ENCODE data around the gene MBNL1.
A peak's percentile ranks its signal among the peaks of the same experiment; 100 is the strongest.
"Not testable (repeated sequence)": the region's sequence is repeated elsewhere in the genome, so short reads cannot be mapped to it uniquely, and the experiment has no call there.

The MBNL1 gene

DNA sequence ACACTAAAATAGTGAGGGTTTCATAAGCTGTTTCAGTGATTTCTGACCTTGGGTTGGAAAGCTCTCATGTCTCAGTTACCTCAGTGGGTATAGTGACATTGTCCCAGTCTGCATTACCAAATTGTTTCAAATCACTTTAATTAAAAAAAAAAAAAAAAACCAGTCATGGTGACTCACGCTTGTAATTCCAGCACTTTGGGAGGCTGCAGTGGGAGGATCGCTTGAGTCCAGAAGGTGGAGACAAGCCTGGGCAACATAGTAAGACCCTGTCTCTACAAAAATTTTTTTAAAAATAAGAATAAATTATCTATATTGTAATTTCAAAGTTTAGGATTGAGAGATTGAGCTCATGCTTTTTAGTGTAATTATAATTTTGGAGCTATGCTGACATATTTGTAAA, 78.0 kb downstream of the MBNL1 start:
- DNase-seq: no peak

- no peak for DNase-seq
Measured at GRCh38 chr3:152348436-152349177, 79.9 kb downstream of the MBNL1 start.

- DNase-seq: no peak
Measured at GRCh38 chr3:152349392-152349791, 80.7 kb downstream of the MBNL1 start.

DNA sequence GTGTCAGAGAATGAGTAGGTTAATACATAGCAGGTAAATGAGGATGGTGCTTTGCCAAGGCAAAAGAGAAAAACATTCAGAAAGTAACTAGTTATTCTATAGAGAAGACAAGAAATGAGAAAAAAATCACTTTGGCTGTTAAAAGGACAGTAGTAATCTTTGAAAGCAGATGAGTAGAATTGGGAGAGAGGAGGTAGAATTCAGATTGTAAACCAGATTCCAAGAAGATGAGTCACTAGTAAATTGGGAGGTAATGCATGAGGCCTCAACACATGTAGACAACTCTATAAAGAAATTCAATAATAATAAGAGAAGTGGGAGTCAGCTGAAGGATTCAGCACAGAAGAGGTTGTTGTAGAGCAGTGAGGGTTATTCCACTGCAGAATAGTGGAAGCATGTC, 81.4 kb downstream of the MBNL1 start:
- no peak for DNase-seq

DNA sequence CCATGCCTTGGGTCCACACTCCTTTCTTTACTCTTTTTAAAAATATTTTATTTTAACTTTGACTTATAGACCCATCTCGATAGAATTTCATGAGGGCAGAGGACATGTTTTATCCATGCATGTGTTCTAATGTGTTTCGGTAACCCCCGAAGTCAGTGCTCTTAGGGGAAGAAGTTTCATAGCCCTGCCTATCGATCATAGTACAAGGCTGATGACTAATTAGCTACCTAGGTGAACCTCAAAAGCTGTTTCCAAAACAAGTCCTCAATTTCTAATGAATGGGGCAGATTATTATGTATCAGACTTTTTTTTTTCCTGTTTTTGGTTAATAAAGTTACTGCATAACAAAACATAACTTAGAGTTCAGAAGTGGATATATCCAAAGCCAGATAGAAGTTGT, 82.0 kb downstream of the MBNL1 start:
- DNase-seq: no peak

DNA sequence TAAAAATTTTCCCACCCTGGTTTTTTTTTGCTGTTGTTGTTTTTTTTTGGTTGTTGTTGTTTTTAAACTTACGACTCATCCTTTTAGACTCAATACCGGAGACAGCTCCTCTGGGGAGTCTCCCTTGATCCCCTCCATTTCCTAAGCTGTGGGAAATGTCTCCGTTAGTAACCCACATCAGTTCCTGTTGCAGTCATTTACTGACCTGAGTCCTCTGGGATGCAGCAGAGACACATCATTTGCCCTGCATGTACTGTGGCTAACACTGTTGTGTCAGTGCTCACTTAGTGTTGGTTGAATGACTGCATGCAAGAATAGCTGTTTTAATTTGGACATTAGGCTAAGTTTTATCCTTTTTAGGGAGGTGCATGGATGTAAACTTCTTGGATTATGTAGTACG, 83.8 kb downstream of the MBNL1 start:
- no peak for DNase-seq

- no peak for DNase-seq
Measured at GRCh38 chr3:152353578-152353977, 84.8 kb downstream of the MBNL1 start.

- no peak for DNase-seq
Measured at GRCh38 chr3:152355744-152356665, 87.3 kb downstream of the MBNL1 start.

GRCh38 chr3:152356870-152357276, 88.1 kb downstream of the MBNL1 start:
- DNase-seq: no peak

GRCh38 chr3:152357587-152357986, 88.9 kb downstream of the MBNL1 start:
- no peak for DNase-seq

DNA sequence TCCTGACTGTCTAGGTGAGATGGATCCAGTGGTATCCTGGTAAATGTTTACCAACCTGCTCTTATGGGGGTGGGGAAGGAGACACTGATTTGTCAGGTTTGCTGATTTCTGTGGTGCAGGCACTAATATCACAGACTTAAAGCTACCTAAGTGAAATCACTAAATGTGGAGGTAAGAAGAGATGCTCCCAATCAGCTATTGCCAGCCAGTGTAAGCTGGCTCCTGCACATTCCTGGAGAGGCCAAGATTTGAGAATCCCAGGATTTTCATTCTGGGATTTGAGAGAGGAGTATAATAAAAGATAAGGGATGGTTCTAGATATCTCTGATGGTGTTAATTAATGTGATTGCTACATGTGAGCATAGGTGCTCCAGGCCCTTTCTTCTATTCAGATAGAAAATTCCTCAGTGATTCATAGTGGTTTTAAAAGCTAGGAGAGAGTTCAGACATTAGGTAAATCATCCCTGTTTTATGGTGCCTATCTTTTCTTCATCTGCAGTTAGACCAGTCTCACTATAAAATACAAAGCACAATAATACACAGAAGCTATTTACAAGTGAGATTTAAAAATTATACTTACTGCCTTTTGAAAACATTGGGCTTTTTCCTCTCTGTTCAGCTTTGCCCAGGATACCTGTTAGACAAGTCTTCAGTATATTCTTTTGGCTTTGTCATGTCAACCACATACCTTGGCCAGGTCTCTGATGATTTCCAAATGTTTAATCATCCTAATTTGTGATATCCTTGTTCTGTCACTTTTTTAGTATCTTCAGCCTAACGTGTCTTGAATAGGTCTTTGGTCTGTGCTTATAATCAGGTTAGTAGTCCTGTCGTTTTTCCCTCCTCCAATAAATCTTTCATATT, 90.9 kb downstream of the MBNL1 start:
- no peak for DNase-seq

DNA sequence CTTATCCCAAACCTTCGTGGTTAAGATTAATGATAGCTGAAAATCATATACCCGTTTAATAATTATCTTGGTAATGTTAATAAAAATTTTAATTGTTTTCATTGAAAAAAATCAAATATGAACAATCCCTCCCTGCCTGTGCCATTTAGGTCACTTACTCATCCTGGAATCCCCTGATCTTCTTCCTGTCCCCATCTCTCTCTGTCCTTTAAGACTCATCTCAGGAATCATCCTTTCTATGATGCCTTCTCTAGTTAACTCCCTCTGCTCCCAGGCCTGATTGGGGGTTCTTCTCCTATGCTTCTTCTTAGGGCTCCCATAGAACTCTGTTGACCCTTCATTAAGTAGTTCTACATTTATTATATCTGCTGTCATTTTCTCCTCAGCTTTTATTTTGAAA, 91.6 kb downstream of the MBNL1 start:
- DNase-seq: no peak

GRCh38 chr3:152360966-152361365, 92.2 kb downstream of the MBNL1 start:
- no peak for DNase-seq

- DNase-seq: peak in 22 of 51 donors; percentile 4 to 60 (median 30)
Measured at GRCh38 chr3:152362086-152362485, 93.4 kb downstream of the MBNL1 start.

DNA sequence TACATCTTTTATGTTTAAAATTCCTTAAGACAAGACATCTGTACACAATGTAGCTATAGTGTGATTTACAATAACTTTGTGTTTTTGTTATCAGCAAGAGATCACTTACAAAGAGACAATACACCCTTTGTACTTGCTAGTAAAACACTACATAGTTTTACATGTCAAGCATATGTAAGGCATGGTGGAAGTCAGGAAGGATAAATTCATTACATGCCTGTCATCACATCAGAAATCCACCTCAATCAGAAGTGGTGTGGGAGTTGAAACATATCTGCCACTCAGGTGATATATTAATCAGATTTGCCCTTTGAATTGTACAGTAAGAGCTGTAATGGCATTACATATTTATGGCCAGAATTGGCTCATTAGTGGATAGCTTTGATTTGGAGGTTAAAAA, 95.5 kb downstream of the MBNL1 start:
- no peak for DNase-seq

GRCh38 chr3:152365126-152365525, 96.4 kb downstream of the MBNL1 start:
- no peak for DNase-seq

GRCh38 chr3:152365766-152366593, 97.3 kb downstream of the MBNL1 start:
- DNase-seq: no peak

DNA sequence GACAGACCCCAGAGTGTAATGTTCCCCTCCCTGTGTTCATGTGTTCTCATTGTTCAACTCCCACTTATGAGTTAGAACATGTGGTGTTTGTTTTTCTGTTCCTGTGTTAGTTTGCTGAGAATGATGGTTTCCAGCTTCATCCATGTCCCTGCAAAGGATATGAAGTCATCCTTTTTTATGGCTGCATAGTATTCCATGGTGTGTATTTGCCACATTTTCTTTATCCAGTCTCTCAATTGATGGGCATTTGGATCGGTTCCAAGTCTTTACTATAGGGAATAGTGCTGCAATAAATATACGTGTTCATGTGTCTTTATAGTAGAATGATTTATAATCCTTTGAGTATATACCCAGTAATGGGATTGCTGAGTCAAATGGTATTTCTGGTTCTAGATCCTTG, 98.5 kb downstream of the MBNL1 start:
- not testable (repeated sequence) for DNase-seq

DNA sequence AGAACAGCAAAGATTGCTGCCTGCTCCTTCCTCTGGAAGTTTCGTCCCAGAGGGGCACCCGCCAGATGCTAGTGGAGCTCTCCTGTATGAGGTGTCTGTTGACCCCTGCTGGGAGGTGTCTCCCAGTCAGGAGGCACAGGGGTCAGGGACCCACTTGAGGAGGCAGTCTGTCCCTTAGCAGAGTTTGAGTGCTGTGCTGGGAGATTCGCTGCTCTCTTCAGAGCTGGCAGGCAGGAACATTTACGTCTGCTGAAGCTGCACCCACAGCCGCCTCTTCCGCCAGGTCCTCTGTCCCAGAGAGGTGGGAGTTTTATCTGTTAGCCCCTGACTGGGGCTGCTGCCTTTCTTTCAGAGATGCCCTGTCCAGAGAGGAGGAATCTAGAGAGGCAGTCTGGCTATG, 103.9 kb downstream of the MBNL1 start:
- not testable (repeated sequence) for DNase-seq

GRCh38 chr3:152373379-152373778, 104.7 kb downstream of the MBNL1 start:
- no peak for DNase-seq
